ENCODE measurements around the gene IGDCC3.

- no peak for TF ChIP-seq CTCF (IDR thresholded peaks at IDR 0.05; ENCODE audit: poor library complexity, severe bottlenecking)
- no peak for TF ChIP-seq POLR2AphosphoS5 (IDR thresholded peaks at IDR 0.05)
- no peak for TF ChIP-seq EP300 (conservative IDR thresholded peaks at IDR 0.05; ENCODE audit: poor library complexity, severe bottlenecking)
- TF ChIP-seq EZH2 (IDR thresholded peaks at IDR 0.05; ENCODE audit: borderline replicate concordance, insufficient read depth, low read length, poor library complexity, severe bottlenecking): no peak
- no peak for TF ChIP-seq SMC3 (conservative IDR thresholded peaks at IDR 0.05; ENCODE audit: poor library complexity)
- no peak for TF ChIP-seq REST (IDR thresholded peaks at IDR 0.05; ENCODE audit: borderline replicate concordance)
Measured at GRCh38 chr15:65330934-65331645, 46.7 kb downstream of the IGDCC3 start.
